Adrenal gland (tissue), 5 donors: ENCODE measurements around the gene ABL2.

Experiments
- CTCF ChIP-seq, 6 experiments: fragments of 450-650 bp in 4 of 6; fragments of 200-600 bp in 2 of 6; sonication (generic) in 1 of 6; IDR thresholded peaks; 1 replicate in 5 of 6; 2 replicates in 1 of 6; pipeline versions ENCODE4 v1.5.1 to v1.8.0; 2016 to 2021; ENCODE audit warnings: antibody characterized with exemption in 6 of 6, mild to moderate bottlenecking in 2 of 6, moderate library complexity in 1 of 6
- POLR2A ChIP-seq, 2 donors: fragments of 450-650 bp; IDR thresholded peaks; one replicate each; pipeline ENCODE4 v1.6.1; 2017; ENCODE audit warnings: antibody characterized with exemption in 2 of 2, mild to moderate bottlenecking in 2 of 2, moderate library complexity in 1 of 2
- donor health status: DM: no; HTN: no; CAD: no.

- peak in 1 of 6 experiments; percentile 22 for TF ChIP-seq CTCF (IDR thresholded peaks at IDR 0.05)
- no peak for TF ChIP-seq POLR2A (IDR thresholded peaks at IDR 0.05)
These were observed 124.1 kb downstream of the ABL2 start for GRCh38 chr1:179105393-179105792.
